ENCODE results near the gene CCDC197.

The CCDC197 gene

DNA sequence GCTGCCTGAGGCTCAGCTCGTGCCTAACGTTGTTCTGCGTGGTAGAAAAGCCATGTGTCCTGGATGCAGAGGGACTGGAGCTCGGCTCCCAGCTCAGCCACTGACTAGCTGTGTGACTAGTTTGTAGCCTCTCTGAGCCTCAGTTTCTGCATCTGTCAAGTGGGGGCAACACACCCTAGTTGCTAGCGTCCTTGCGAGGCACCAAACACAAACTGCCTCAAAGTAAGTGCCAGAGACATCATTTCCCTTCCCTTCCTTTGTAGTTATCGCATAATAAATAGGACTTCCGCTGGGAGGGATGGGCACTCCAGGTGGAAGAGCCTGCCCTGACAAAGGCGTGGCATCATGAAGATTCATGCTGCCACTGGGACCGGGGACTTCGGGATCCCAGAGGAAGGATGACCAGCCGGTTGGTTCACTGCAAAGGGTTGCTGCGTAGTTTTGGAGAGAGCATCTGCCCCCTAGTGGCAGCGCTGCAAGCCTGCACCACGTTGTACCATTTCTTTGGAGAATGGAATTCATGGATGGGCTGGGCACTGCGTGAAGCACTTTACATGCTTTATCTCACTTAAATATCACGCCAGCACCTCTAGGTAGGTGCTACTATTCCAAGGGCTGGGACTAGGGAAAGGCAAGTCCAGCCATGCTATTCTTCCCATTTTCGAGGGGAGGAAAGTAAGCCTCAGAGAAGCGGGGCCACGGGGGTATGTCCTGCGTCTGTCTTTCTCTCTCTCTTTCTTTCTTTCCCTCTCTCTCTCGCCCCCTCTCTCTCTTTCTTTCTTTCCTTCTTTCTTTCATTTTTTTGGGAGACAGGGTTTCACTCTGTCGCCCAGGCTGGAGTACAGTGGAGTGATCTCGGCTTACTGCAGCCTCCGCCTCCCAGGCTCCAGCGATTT lies 4.6 kb downstream of the CCDC197 start:
- DNase-seq, result peak; percentile 83

- DNase-seq, result no peak
Measured at GRCh38 chr14:94003397-94003796, 6.3 kb downstream of the CCDC197 start.

DNA sequence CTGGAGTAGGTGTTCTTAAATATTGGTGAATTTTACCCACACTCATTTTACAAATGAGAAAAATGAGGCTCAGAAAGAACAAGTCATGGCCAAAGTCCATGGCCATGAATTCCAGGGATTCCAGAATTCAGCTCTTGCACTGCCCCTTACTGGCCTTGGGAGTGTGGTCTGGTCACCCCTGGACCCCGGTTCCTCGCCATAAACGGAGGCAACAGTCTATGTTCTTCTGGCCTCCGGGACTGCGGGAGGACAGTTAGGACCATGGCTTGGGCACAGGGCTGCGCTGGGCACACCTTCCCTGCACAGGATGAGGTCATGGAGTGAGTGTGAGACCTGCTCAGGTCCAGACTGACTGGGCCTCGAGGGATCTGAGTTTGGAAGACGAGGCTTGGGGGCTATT lies 6.9 kb downstream of the CCDC197 start:
- DNase-seq, result no peak

DNA sequence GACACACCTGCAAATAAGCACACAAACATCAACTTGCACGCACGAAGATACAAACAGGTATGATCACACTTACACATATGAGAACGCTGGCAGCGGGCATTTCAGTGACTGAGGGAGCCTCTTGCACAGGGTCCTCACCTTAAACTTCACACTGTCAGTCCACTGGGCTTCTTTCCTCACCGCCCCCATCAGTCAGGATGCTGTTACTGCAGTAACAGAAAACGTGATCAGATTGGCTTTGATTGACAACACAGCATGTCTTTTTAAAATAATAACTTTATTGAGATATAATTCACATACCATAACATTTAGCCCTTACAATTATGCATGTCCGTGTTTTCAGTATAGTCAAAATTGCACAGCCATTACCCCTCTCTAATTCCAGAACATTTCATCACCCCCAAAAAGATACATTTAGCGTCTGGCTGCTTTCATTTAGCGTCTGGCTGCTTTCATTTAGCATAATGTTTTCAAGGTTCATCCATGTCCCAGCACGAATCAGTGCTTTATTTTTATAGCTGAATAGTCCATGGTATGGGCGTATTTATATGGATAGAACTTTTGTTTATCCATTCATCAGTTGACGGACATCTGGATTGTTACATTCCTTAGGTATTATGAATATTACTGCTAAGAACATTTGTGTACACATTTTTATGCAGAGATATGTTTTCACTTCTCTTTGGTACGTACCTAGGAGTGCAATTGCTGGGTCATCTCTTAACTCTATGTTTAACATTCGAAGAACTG lies 8.4 kb downstream of the CCDC197 start:
- DNase-seq, result no peak

DNA sequence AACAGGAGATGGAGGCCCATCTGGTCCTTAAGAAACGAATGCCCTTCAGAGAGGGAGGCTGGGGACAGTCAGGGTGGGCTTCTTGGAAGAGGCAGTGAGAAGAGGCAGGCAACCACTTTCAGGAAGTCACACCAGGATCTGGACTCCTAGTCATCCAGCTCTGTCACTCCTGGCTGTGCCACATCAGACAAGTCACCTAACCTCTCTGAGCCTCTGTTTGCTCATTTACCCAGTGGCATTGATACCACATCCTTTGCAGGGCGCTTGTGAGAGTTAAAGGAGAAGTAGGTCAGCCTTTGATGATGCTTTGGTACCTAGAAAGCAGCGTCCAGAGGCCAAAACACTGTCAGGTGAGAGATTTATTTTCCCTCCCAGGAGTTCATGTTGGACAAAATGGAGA lies 11.1 kb downstream of the CCDC197 start:
- DNase-seq, result no peak

DNA sequence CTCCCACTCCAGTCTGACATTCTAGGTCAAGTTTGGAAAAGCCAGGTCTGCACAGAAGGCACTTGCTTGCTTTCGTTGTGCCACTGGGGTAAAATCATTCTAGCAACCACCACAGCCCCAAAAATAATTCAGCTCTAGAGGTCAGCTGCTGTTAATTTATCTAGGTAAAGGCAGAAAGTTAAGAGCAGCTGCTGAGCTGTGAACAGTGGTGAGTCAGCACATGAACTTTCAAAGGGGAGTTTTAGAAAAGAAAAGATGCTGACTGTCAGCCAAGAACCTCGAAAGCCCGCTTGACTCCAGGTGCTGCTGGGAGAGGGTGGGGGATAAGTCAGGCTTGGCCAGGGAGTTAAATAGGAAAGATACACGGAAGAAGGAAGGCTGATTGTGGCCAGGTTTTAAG lies 12.7 kb downstream of the CCDC197 start:
- peak; percentile 92 for DNase-seq

GRCh38 chr14:94010625-94011024 lies 13.5 kb downstream of the CCDC197 start:
- DNase-seq, result no peak

- peak; percentile 21 for DNase-seq
Measured at GRCh38 chr14:94011795-94012194, 14.7 kb downstream of the CCDC197 start.

GRCh38 chr14:94014382-94014781 lies 17.3 kb downstream of the CCDC197 start:
- DNase-seq, result no peak

GRCh38 chr14:94015223-94015622 lies 18.1 kb downstream of the CCDC197 start:
- no peak for DNase-seq

GRCh38 chr14:94016446-94016976 lies 19.4 kb downstream of the CCDC197 start:
- no peak for DNase-seq

DNA sequence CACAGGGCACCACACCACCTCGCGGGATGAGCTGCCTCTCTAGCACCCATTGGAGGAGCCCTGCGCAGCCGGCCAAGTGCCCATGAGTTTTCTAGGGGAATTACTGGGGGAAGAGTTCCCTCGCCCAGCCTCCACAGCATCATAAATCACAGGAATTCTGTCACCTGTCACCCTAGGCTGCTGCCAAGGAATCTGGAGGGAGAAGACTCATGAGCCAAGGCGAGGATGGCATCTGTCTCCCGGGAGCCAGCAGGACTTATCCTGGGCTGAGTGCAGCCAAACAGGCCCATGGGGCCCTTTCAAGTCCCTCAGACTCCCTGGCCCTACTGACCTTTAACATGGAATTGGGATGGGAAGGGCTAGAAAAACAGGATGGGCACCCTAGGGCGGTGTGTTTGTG lies 21.2 kb downstream of the CCDC197 start:
- DNase-seq, result no peak

DNA sequence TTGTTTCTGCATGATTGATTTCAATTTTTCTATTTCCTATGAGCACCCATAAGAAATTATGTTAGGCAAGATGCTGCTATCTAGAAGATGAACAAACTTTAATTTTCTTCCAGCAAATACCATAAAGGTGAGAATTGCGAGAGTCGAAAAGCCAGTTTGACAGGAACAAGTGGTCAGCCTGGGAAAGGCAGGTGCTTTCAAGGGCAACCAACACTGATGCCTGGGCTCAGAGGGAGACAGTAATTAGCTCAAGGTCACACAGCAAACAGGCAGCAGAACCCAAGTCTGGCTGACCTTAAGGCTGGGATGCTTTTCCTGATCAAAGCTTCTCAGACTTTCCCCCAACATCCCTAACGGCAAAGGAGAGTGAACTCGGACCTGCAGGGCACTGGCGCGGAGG lies 22.2 kb downstream of the CCDC197 start:
- no peak for DNase-seq

DNA sequence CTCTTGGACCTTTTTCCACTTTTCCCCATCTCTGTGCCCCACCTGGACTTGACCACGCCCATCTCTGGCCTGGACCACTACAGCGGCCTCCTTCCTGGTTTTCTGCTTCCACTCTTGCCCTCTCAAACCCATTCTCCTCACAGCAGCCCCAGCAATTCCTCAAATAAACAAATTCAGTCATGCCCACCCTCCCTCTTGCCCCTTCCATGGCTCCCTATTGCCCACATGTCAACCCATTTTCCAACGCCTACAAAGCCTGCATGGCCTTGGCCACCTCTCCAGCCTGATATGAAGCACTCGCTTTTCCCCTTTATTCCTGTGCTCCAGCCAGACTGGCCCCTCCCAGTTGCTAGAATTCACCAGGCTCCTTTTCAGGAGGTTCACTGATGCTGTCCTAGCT lies 23.2 kb downstream of the CCDC197 start:
- no peak for DNase-seq

- DNase-seq, result no peak
Measured at GRCh38 chr14:94021001-94021400, 23.9 kb downstream of the CCDC197 start.

DNA sequence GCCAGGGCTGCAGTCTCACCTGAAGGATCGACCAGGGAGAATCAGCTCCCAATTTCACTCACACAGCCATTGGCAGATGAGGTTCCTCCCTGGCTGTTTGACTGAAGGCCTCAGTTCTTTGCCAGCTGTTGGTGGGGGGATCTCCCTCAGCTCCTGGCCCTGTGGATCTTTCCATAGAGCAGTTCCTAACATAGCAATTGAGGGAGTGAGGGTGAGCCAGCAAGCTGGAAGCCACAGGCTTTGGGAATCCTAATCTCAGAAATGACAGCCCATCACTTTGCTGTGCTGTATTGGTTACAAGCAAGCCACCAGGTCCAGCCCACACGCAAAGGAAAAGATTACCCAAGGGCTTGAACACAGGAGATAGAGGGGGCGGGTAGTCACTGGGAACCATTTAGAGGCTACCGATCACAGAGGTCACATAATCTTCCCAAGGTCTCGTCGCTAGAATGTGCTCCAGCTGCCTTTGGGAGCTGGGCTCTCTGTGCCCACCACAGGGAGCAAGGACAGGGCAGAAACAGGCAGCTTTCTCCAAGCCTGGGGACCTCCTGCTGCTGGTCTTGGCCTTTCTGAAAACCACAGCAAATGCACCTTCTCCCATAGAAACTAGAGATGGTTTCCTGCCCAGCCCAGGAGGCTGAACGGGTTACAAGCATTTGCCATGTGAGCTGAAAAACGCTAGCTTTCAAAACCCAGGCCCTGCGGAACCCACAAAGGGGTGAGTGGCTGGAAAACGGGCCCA lies 24.5 kb downstream of the CCDC197 start:
- no peak for DNase-seq

DNA sequence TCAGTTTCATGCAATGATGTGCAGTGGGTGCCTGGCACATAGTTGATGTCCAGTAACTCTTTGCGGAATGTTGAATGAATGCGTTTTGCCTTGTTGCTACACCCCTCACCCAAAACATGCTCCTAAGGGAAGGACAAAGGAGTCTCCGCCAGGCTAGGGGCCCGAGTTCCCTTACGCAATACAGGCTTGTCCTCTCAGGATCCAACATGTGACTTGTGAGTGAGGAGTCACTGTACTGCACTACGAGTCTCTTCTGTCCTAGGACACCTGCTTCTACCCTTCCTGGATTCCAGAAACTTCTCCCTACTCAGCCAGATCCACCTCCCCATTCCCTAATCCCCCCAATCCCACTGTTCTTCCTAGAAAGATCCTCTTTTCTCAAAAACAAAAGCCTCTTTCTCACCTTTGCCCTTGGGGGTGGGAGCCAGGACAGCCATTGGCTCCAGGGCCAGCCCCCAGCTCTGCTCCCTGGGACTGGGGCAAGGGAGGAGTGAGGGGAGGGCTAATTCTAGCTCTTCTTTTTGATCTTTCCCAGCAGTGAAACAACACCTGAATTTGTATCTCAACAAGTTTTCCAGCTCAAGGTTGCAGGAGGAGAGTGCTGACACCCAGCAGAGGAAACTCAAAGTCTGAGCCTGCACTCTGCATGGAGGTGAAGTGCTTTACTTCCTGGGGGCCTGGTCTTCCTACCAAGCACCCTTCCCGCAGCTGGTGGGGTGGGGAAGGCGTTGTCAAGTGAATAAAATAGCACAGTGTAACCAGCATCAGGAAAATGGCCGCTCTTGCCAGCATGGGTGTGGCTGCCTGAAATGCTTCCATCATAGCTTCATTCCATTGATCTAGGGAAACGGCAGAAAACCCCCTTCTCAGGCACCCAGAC lies 25.7 kb downstream of the CCDC197 start:
- no peak for DNase-seq

GRCh38 chr14:94024549-94024948 lies 27.4 kb downstream of the CCDC197 start:
- DNase-seq, result no peak

DNA sequence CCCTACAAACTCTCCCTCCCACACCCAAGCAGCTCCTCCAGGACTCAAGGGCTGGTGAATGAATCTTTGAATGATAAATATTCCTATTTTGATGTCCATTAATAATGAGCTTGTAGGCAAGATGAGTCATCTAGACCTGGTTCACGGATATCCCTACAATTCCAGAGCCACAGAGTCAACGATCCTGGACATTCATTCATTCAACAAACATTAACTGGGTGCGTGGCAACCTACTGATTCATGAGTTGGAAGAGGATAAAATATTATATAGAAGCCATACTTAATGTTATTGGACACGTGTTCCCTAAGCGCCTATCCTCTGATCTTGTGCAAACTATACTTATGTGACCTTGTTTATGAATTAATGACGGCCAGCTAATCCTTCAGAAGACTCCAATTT lies 28.6 kb downstream of the CCDC197 start:
- DNase-seq, result no peak

GRCh38 chr14:94026173-94026888 lies 29.2 kb downstream of the CCDC197 start, which contains the start of gene OTUB2:
TSS of gene OTUB2 (plus strand) at chr14:94026340. CDS start at chr14:94026538, 198 bp downstream.
- peak; percentile 98 for DNase-seq

DNA sequence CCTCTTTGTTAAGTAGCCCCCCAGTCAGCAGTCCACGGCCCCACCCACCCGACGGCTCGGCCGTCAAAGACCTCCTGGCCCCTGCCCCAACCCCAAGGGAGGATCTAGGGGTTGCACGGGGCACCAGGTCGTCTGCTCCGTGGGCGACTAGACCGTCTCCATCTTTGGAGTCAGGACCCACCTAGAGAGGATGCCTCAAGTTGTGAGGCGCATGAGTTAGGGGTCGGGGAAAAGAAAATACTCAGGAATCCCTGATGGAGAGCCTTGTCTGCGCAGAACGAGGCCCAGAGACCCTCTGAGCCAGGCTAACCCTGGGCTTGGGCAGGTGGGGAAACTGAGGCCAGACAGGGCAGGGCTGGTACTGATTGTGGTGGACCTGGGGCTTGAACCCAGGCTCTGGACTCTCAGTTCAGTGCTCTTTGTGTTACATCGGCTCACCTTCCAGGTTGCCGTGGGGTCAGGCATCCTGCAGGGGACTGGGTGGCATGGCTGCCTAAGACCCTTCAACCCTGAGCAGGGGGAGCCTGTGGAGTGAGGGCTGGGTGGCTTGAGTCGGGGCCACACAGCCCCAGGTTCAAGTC lies 29.9 kb downstream of the CCDC197 start:
- DNase-seq, result no peak
